Amniotic stem cell (primary cell): ENCODE measurements around the gene NF1.
"Not testable (repeated sequence)": the region's sequence is repeated elsewhere in the genome, so short reads cannot be mapped to it uniquely, and the experiment has no call there.

ENCODE experiments used
- DNase-seq: peaks from one replicate; lab custom pipeline; 2025; lab: John Stamatoyannopoulos, UW

Gene NF1

GRCh38 chr17:31295489-31295871 is 200.7 kb downstream of the NF1 start:
- no peak for DNase-seq

- DNase-seq = no peak
Observed at GRCh38 chr17:31296142-31296541, 201.4 kb downstream of the NF1 start.

GRCh38 chr17:31297090-31297489 is 202.3 kb downstream of the NF1 start, which contains the start of gene OMG:
OMG (minus strand) TSS chr17:31297239; CDS start chr17:31296331, 908 bp downstream.
- no peak for DNase-seq

- no peak for DNase-seq
Observed at GRCh38 chr17:31299624-31300023, 204.8 kb downstream of the NF1 start.

GRCh38 chr17:31307640-31308039 is 212.9 kb downstream of the NF1 start:
- DNase-seq = no peak

GRCh38 chr17:31308372-31309334 is 213.9 kb downstream of the NF1 start:
- DNase-seq = no peak

GRCh38 chr17:31309556-31309955 is 214.8 kb downstream of the NF1 start:
- DNase-seq = no peak

- DNase-seq = no peak
Observed at GRCh38 chr17:31310260-31310659, 215.5 kb downstream of the NF1 start.

GRCh38 chr17:31310886-31311285 is 216.1 kb downstream of the NF1 start:
- DNase-seq = no peak

- no peak for DNase-seq
Observed at GRCh38 chr17:31311526-31311925, 216.7 kb downstream of the NF1 start.

GRCh38 chr17:31312223-31312622 is 217.4 kb downstream of the NF1 start:
- DNase-seq = not testable (repeated sequence)

GRCh38 chr17:31313982-31314781 is 219.4 kb downstream of the NF1 start, which contains the start of gene EVI2B:
EVI2B (minus strand) TSS chr17:31314054; CDS start chr17:31305609, 8,445 bp downstream.
- no peak for DNase-seq

GRCh38 chr17:31314782-31315100 is 220.0 kb downstream of the NF1 start:
- DNase-seq = no peak

GRCh38 chr17:31318298-31318801 is 223.6 kb downstream of the NF1 start:
- DNase-seq = no peak

GRCh38 chr17:31318851-31319661 is 224.3 kb downstream of the NF1 start:
- no peak for DNase-seq

GRCh38 chr17:31320241-31320640 is 225.5 kb downstream of the NF1 start:
- DNase-seq = no peak

- DNase-seq = no peak
Observed at GRCh38 chr17:31320791-31321190, 226.0 kb downstream of the NF1 start.

GRCh38 chr17:31321481-31321880 is 226.7 kb downstream of the NF1 start, which contains the start of gene EVI2A:
EVI2A (minus strand) TSS chr17:31321622; CDS start chr17:31319013, 2,609 bp downstream.
- DNase-seq = peak; percentile 48

GRCh38 chr17:31321966-31322365 is 227.2 kb downstream of the NF1 start:
- DNase-seq = no peak

- DNase-seq = no peak
Observed at GRCh38 chr17:31323551-31323950, 228.8 kb downstream of the NF1 start.

- DNase-seq = peak; percentile 35
Observed at GRCh38 chr17:31327534-31328159, 232.9 kb downstream of the NF1 start.
